ENCODE results near the gene TSPO. TPM values are rescaled to one million over a fixed set of nuclear protein-coding genes. Genes with fewer than 3 reads are reported as not detected.
A peak's percentile ranks its signal among the peaks of the same experiment; 100 is the strongest.

TSPO gene
- polyA plus RNA-seq, 1 donor from 2014 or later: 125 TPM

GRCh38 chr22:43173976-43174720 lies 22.8 kb downstream of the TSPO start:
- Mint-ChIP-seq H3K27ac (no peak overlapping the region), H3K4me1 (peaks cover 0 to 2% (median 0%) of the 10 kb centered on the region in 3 donors), H3K9me3 (no peaks in the 10 kb centered on the region), H3K27me3 (no peaks in the 10 kb centered on the region), H3K4me3 (no peak overlapping the region), H3K36me3 (peaks cover 7% of the 10 kb centered on the region)

GRCh38 chr22:43174941-43175531 lies 23.7 kb downstream of the TSPO start:
- no peak overlapping the region for H3K4me3 Mint-ChIP-seq
- H3K36me3 Mint-ChIP-seq: peaks cover 7% of the 10 kb centered on the region
- H3K4me1 Mint-ChIP-seq: peaks cover 0 to 2% (median 0%) of the 10 kb centered on the region in 3 donors
- H3K27me3 Mint-ChIP-seq: no peaks in the 10 kb centered on the region
- no peak overlapping the region for H3K27ac Mint-ChIP-seq
- no peaks in the 10 kb centered on the region for H3K9me3 Mint-ChIP-seq

- no peaks in the 10 kb centered on the region for H3K9me3 Mint-ChIP-seq
- H3K36me3 Mint-ChIP-seq: peaks cover 8% of the 10 kb centered on the region
- H3K4me3 Mint-ChIP-seq: peak overlapping the region in 1 of 4 donors; percentile 34
- peaks cover 0 to 2% (median 0%) of the 10 kb centered on the region in 3 donors for H3K4me1 Mint-ChIP-seq
- no peaks in the 10 kb centered on the region for H3K27me3 Mint-ChIP-seq
- H3K27ac Mint-ChIP-seq: no peak overlapping the region
These were observed 24.7 kb downstream of the TSPO start for GRCh38 chr22:43176090-43176489.

GRCh38 chr22:43177479-43177878 lies 26.1 kb downstream of the TSPO start:
- H3K36me3 Mint-ChIP-seq: peaks cover 10% of the 10 kb centered on the region

GRCh38 chr22:43179146-43179910 lies 28.0 kb downstream of the TSPO start:
- Mint-ChIP-seq H3K4me3 (no peak overlapping the region), H3K36me3 (peaks cover 7% of the 10 kb centered on the region), H3K27me3 (no peaks in the 10 kb centered on the region), H3K9me3 (no peaks in the 10 kb centered on the region), H3K4me1 (peaks cover 0 to 6% (median 1%) of the 10 kb centered on the region in 3 donors), H3K27ac (no peak overlapping the region)

More at GRCh38 chr22:43177479-43177878, 26.1 kb downstream of the TSPO start:
- Mint-ChIP-seq H3K9me3 (no peaks in the 10 kb centered on the region), H3K27ac (no peak overlapping the region), H3K4me1 (peaks cover 0 to 2% (median 1%) of the 10 kb centered on the region in 3 donors), H3K4me3 (no peak overlapping the region), H3K27me3 (no peaks in the 10 kb centered on the region)

GRCh38 chr22:43179911-43180195 lies 28.5 kb downstream of the TSPO start:
- Mint-ChIP-seq H3K9me3 (no peaks in the 10 kb centered on the region), H3K4me1 (peaks cover 0 to 6% (median 1%) of the 10 kb centered on the region in 3 donors), H3K4me3 (no peak overlapping the region), H3K27ac (peak overlapping the region in 1 of 3 donors; percentile 83), H3K36me3 (peaks cover 7% of the 10 kb centered on the region), H3K27me3 (no peaks in the 10 kb centered on the region)

GRCh38 chr22:43180670-43181069 lies 29.3 kb downstream of the TSPO start:
- Mint-ChIP-seq H3K36me3 (peaks cover 7% of the 10 kb centered on the region), H3K4me1 (peaks cover 0 to 6% (median 3%) of the 10 kb centered on the region in 3 donors), H3K27me3 (no peaks in the 10 kb centered on the region), H3K4me3 (no peak overlapping the region), H3K27ac (peak overlapping the region in 1 of 3 donors; percentile 28), H3K9me3 (no peaks in the 10 kb centered on the region)

- Mint-ChIP-seq H3K27me3 (no peaks in the 10 kb centered on the region), H3K27ac (peak overlapping the region in 2 of 3 donors; percentile 28 to 38), H3K9me3 (no peaks in the 10 kb centered on the region), H3K4me3 (peak overlapping the region in 1 of 4 donors; percentile 55), H3K36me3 (peaks cover 5% of the 10 kb centered on the region), H3K4me1 (peaks cover 0 to 8% (median 3%) of the 10 kb centered on the region in 3 donors)
These were observed 30.1 kb downstream of the TSPO start for GRCh38 chr22:43181321-43182076.

GRCh38 chr22:43182118-43182517 lies 30.8 kb downstream of the TSPO start:
- Mint-ChIP-seq H3K9me3 (no peaks in the 10 kb centered on the region), H3K27me3 (no peaks in the 10 kb centered on the region), H3K36me3 (peaks cover 5% of the 10 kb centered on the region), H3K27ac (peak overlapping the region in 1 of 3 donors; percentile 23), H3K4me1 (peaks cover 0 to 8% (median 3%) of the 10 kb centered on the region in 3 donors), H3K4me3 (no peak overlapping the region)

- Mint-ChIP-seq H3K4me3 (no peak overlapping the region), H3K4me1 (peaks cover 0 to 6% (median 3%) of the 10 kb centered on the region in 3 donors), H3K9me3 (no peaks in the 10 kb centered on the region), H3K27me3 (no peaks in the 10 kb centered on the region), H3K36me3 (peaks cover 5% of the 10 kb centered on the region), H3K27ac (no peak overlapping the region)
These were observed 31.4 kb downstream of the TSPO start for GRCh38 chr22:43182726-43183125.

- Mint-ChIP-seq H3K27ac (peak overlapping the region in 1 of 3 donors; percentile 92), H3K4me1 (peaks cover 0 to 6% (median 5%) of the 10 kb centered on the region in 3 donors), H3K36me3 (peaks cover 4% of the 10 kb centered on the region), H3K9me3 (no peaks in the 10 kb centered on the region), H3K27me3 (no peaks in the 10 kb centered on the region), H3K4me3 (peak overlapping the region in 2 of 4 donors; percentile 68 to 71)
These were observed 32.3 kb downstream of the TSPO start for GRCh38 chr22:43183496-43184277.

- H3K4me1 Mint-ChIP-seq: peaks cover 0 to 8% (median 7%) of the 10 kb centered on the region in 3 donors
- peak overlapping the region in 2 of 3 donors; percentile 81 to 92 for H3K27ac Mint-ChIP-seq
- H3K27me3 Mint-ChIP-seq: no peaks in the 10 kb centered on the region
- peak overlapping the region; percentile 55 to 79 (median 73) for H3K4me3 Mint-ChIP-seq
- H3K9me3 Mint-ChIP-seq: no peaks in the 10 kb centered on the region
- peaks cover 2% of the 10 kb centered on the region for H3K36me3 Mint-ChIP-seq
These were observed 34.5 kb downstream of the TSPO start for GRCh38 chr22:43185860-43186261.

- peak within 1 kb of the TSS; percentile 81 to 96 (median 92) for H3K4me3 Mint-ChIP-seq
- no peaks in the 10 kb centered on the region for H3K27me3 Mint-ChIP-seq
- H3K4me1 Mint-ChIP-seq: peaks cover 0 to 8% (median 7%) of the 10 kb centered on the region in 3 donors
- H3K27ac Mint-ChIP-seq: peak within 1 kb of the TSS; percentile 97 to 100 (median 98)
- H3K36me3 Mint-ChIP-seq: peaks cover 2% of the 10 kb centered on the region
- peaks cover 0 to 4% (median 0%) of the 10 kb centered on the region in 3 donors for H3K9me3 Mint-ChIP-seq
These were observed 35.2 kb downstream of the TSPO start, which contains the start of gene TTLL12 for GRCh38 chr22:43186272-43187170. Gene TTLL12 (minus strand): TSS chr22:43187134. CDS start chr22:43187069, 65 bp downstream.

Measured in IgD-negative memory B cell (primary cell).